IMR-90 (cell line): ENCODE measurements around the gene TAGLN2. TPM values are rescaled to one million over a fixed set of nuclear protein-coding genes. Genes with fewer than 3 reads are reported as not detected.
A peak's percentile ranks its signal among the peaks of the same experiment; 100 is the strongest.

ENCODE experiments used
- ATAC-seq: fragments of 200-7000 bp; cut with Tn5 transposase; 2 replicates; pipeline ENCODE4 v1.9.1; 2020; ENCODE audit warnings: low read depth, mild to moderate bottlenecking, moderate library complexity
- BruUV-seq: library from RNA; stranded (reverse); fragments of 400-500 nt; replicated peaks from 2 replicates; lab custom pipeline; 2021; lab: Mats Ljungman, UMichigan
- CTCF ChIA-PET: fragments of 300-600 bp; formaldehyde crosslinking; extraction: SDS; loops from one replicate; lab custom pipeline; 2021; ENCODE audit warnings: antibody characterized with exemption; lab: Yijun Ruan, JAX
- POLR2A ChIA-PET: fragments of 300-600 bp; sonication (Branson Sonifier 250); formaldehyde crosslinking; loops from one replicate; lab custom pipeline; 2022; ENCODE audit warnings: antibody characterized with exemption; ENCODE audit not compliant: unreplicated experiment; lab: Charles Lee
- DNase-seq: peaks from one replicate; pipeline ENCODE4 v3.0.0; 2013
- H2AFZ ChIP-seq: replicated peaks from 2 replicates; pipeline ENCODE3; 2013; ENCODE audit warnings: low read length, mild to moderate bottlenecking; ENCODE audit not compliant: poor library complexity
- H2AK5ac ChIP-seq: 2 replicates; pipeline ENCODE4 v1.6.1; 2013; ENCODE audit warnings: low read depth, low read length, inconsistent platforms
- H2AK9ac ChIP-seq: replicated peaks from 2 replicates; pipeline ENCODE3; 2013; ENCODE audit warnings: mild to moderate bottlenecking, low read depth, low read length, moderate library complexity; ENCODE audit not compliant: poor library complexity
- H2BK120ac ChIP-seq: 2 replicates; pipeline ENCODE4 v1.6.1; 2013; ENCODE audit warnings: low read depth, low read length, inconsistent platforms
- H2BK15ac ChIP-seq: 3 replicates; pipeline ENCODE4 v1.6.1; 2013; ENCODE audit warnings: low read depth, low read length, inconsistent platforms
- H2BK20ac ChIP-seq: 2 replicates; pipeline ENCODE4 v1.6.1; 2013; ENCODE audit warnings: low read depth, mild to moderate bottlenecking, inconsistent platforms, low read length, moderate library complexity
- H2BK5ac ChIP-seq: 2 replicates; pipeline ENCODE4 v1.6.1; 2013; ENCODE audit warnings: mild to moderate bottlenecking, low read depth, low read length, inconsistent platforms; ENCODE audit not compliant: poor library complexity, severe bottlenecking
- H3K14ac ChIP-seq: replicated peaks from 2 replicates; pipeline ENCODE4 v1.6.1; 2013; ENCODE audit warnings: low read depth, low read length, inconsistent platforms
- H3K18ac ChIP-seq: 2 replicates; pipeline ENCODE4 v1.6.1; 2013; ENCODE audit warnings: low read depth, low read length, control low read depth
- H3K23ac ChIP-seq: 2 replicates; pipeline ENCODE4 v1.6.1; 2013; ENCODE audit warnings: low read depth, low read length, inconsistent platforms
- H3K27ac ChIP-seq: 2 replicates; pipeline ENCODE4 v1.5.1; 2013; ENCODE audit warnings: mild to moderate bottlenecking, control low read depth, low read length; ENCODE audit not compliant: insufficient read depth
- H3K27me3 ChIP-seq: 2 replicates; pipeline ENCODE4 v1.6.1; 2013; ENCODE audit warnings: low read length; ENCODE audit not compliant: control insufficient read depth, insufficient read depth
- H3K36me3 ChIP-seq: 2 replicates; pipeline ENCODE4 v1.6.1; 2013; ENCODE audit warnings: low read length, mixed read lengths; ENCODE audit not compliant: control insufficient read depth, insufficient read depth
- H3K4ac ChIP-seq: 2 replicates; pipeline ENCODE4 v1.6.1; 2013; ENCODE audit warnings: low read depth, low read length, inconsistent platforms
- H3K4me1 ChIP-seq: 2 replicates; pipeline ENCODE4 v1.6.1; 2013; ENCODE audit warnings: low read length, mixed read lengths; ENCODE audit not compliant: control insufficient read depth, insufficient read depth
- H3K4me2 ChIP-seq: 2 replicates; pipeline ENCODE4 v1.6.1; 2013; ENCODE audit warnings: low read depth, mild to moderate bottlenecking, control low read depth, low read length, moderate library complexity
- H3K4me3 ChIP-seq: 2 replicates; pipeline ENCODE4 v1.5.1; 2013; ENCODE audit warnings: low read depth, mild to moderate bottlenecking, control low read depth, low read length, moderate library complexity; ENCODE audit not compliant: insufficient read depth
- H3K56ac ChIP-seq: 2 replicates; pipeline ENCODE4 v1.6.1; 2013; ENCODE audit warnings: low read length, inconsistent platforms; ENCODE audit not compliant: insufficient read depth; ENCODE audit errors: extremely low read depth
- H3K79me1 ChIP-seq, 2 experiments: 2 replicates each; pipeline ENCODE4 v1.6.1; 2013; ENCODE audit warnings: low read length in 2 of 2, inconsistent platforms in 1 of 2, low read depth in 1 of 2
- H3K9ac ChIP-seq: 2 replicates; pipeline ENCODE4 v1.6.1; 2013; ENCODE audit warnings: low read depth, low read length, control low read depth
- H3K9me1 ChIP-seq: 2 replicates; pipeline ENCODE4 v1.6.1; 2013; ENCODE audit warnings: low read length, inconsistent platforms; ENCODE audit not compliant: insufficient read depth
- H3K9me3 ChIP-seq: 2 replicates; pipeline ENCODE4 v1.6.1; 2013; ENCODE audit warnings: low read length; ENCODE audit not compliant: control insufficient read depth, insufficient read depth
- H4K20me1 ChIP-seq: 2 replicates; pipeline ENCODE4 v1.6.1; 2013; ENCODE audit warnings: low read length, inconsistent platforms; ENCODE audit not compliant: insufficient read depth
- H4K5ac ChIP-seq: 2 replicates; pipeline ENCODE4 v1.6.1; 2013; ENCODE audit warnings: mild to moderate bottlenecking, low read depth, low read length, control low read depth
- H4K8ac ChIP-seq, 2 experiments: 2 replicates each; pipeline ENCODE4 v1.6.1; 2013; ENCODE audit warnings: low read depth in 2 of 2, low read length in 2 of 2, control low read depth in 1 of 2, inconsistent platforms in 1 of 2
- H4K91ac ChIP-seq: 2 replicates; pipeline ENCODE4 v1.6.1; 2013; ENCODE audit warnings: low read depth, low read length, inconsistent platforms; ENCODE audit not compliant: insufficient read depth
- RAD21 ChIP-seq: IDR thresholded peaks from 2 replicates; pipeline ENCODE4 v1.6.1; 2012; ENCODE audit warnings: low read length, improper control_type of control experiment
- WGBS, 2 experiments: methylation state at CpG; one replicate each; pipeline versions ENCODE4 v1.1.5 to v1.1.7; 2013; ENCODE audit warnings: missing lambda C conversion rate in 2 of 2; ENCODE audit not compliant: insufficient read length in 1 of 2; ENCODE audit errors: extremely low coverage in 2 of 2; 5-methylcytosine and 5-hydroxymethylcytosine counted together
- dilution Hi-C: fragments of 300-500 bp; cut with HindIII; formaldehyde crosslinking; loops from one replicate; pipeline ENCODE4 v1.14.3; 2018; ENCODE audit warnings: low sequenced_read_pairs; ENCODE audit not compliant: unreplicated experiment
- in situ Hi-C: fragments of 300-500 bp; cut with MboI; formaldehyde crosslinking; loops from 3 replicates; pipeline ENCODE4 v1.14.3; 2019; ENCODE audit warnings: low sequenced_read_pairs, inconsistent platforms, mixed read lengths
- intact Hi-C: fragments of 100-400 bp; cut with micrococcal nuclease; formaldehyde crosslinking; loops from 2 replicates; pipeline ENCODE4 v1.10.0; 2022
- polyA plus RNA-seq, 3 experiments: library from polyadenylated mRNA; depleted of rRNA; stranded (reverse); fragments of >200 nt; gene quantifications; 2 replicates each; pipeline ENCODE4 v1.2.3, GENCODE V29; 2012; ENCODE audit warnings: low replicate concordance in 1 of 3
- total RNA-seq: library from RNA; depleted of rRNA; stranded (reverse); fragments of >200 nt; gene quantifications from 2 replicates; pipeline ENCODE4 v1.2.3, GENCODE V29; 2012

TAGLN2 gene
- total and polyA plus RNA-seq, 2 of the 4 experiments (the other 2 are of a cell fraction) = 440 to 634 TPM

- peak overlapping the region; percentile 48 for H3K18ac ChIP-seq
- peak overlapping the region; percentile 96 for H4K91ac ChIP-seq
- peak overlapping the region; percentile 69; the same call in 1 of the 2 replicates for H3K23ac ChIP-seq
- peaks cover 31% of the 10 kb centered on the region for H3K36me3 ChIP-seq
- peak overlapping the region; percentile 78 for H2BK5ac ChIP-seq
- peaks cover 30% of the 10 kb centered on the region for H3K9me1 ChIP-seq
- peak overlapping the region; percentile 83 for H3K4me3 ChIP-seq
- peak overlapping the region; percentile 77 for H3K9ac ChIP-seq
- peak overlapping the region; percentile 91 for H3K4me2 ChIP-seq
- ATAC-seq = peak; percentile 16
- peak overlapping the region; percentile 94 for H2BK120ac ChIP-seq
- peaks cover 24% of the 10 kb centered on the region for H3K4me1 ChIP-seq
- H2AK9ac ChIP-seq = peak overlapping the region; percentile 100
- POLR2A ChIA-PET = interaction anchor here (1.1 kb wide), 1 partner anchor 83 kb away, joined by 16 read pairs; no protein-coding TSS in a partner anchor
- in situ Hi-C loops (no loop called here), dilution Hi-C loops (no loop called here), intact Hi-C loops (loop anchor here (10.0 kb wide), 1 partner anchor 292 kb away; no protein-coding TSS in a partner anchor)
- peak overlapping the region; percentile 5 for H2AFZ ChIP-seq
- peak overlapping the region; percentile 64; the same call in 1 of the 2 replicates for H2BK20ac ChIP-seq
- TF ChIP-seq RAD21 = no peak
- peaks cover 62% of the 10 kb centered on the region for H4K20me1 ChIP-seq
- H2AK5ac ChIP-seq = peak overlapping the region; percentile 75
- H3K4ac ChIP-seq = peak overlapping the region; percentile 95
- H3K27ac ChIP-seq = peak overlapping the region; percentile 86
- H3K27me3 ChIP-seq = no peaks in the 10 kb centered on the region
- peak overlapping the region; percentile 41; the same call in 1 of the 2 replicates for H3K56ac ChIP-seq
- no TSS peak for BruUV-seq
- CTCF ChIA-PET = interaction anchor here (0.9 to 1.1 kb wide), 2 partner anchors 34 to 1068 kb away, joined by 3 read pairs; no protein-coding TSS in a partner anchor
- H3K79me1 ChIP-seq = peaks cover 8 to 66% of the 10 kb centered on the region in 2 experiments
- peak; percentile 41 for DNase-seq
- H2BK15ac ChIP-seq = peak overlapping the region; percentile 33; the same call in 2 of the 3 replicates
- peak overlapping the region; percentile 80 to 85 for H4K8ac ChIP-seq
- peak overlapping the region; percentile 82 for H4K5ac ChIP-seq
- H3K14ac ChIP-seq = peak overlapping the region; percentile 75
- 5% methylated on average over 3 of the region's 8 CpGs; no CpG with 5 or more reads in 1 of the 2 experiments for WGBS, 2 experiments
- no peaks in the 10 kb centered on the region for H3K9me3 ChIP-seq
These were observed 2.6 kb downstream of the TAGLN2 start for GRCh38 chr1:159922511-159923202.
